HG02973 (cell line): ENCODE data around the gene AP3B2.
"Not testable (repeated sequence)": the region's sequence is repeated elsewhere in the genome, so short reads cannot be mapped to it uniquely, and the experiment has no call there.

Experiments
- ATAC-seq: cut with Tn5 transposase; IDR thresholded peaks from one replicate; pipeline ENCODE4 v1.9.1; 2021; ENCODE audit warnings: moderate library complexity; ENCODE audit not compliant: unreplicated experiment

Gene AP3B2

GRCh38 chr15:82649226-82649999 is 60.3 kb downstream of the AP3B2 start:
- ATAC-seq, result no peak

GRCh38 chr15:82648257-82649103 is 61.2 kb downstream of the AP3B2 start:
- no peak for ATAC-seq

GRCh38 chr15:82647835-82648256 is 61.8 kb downstream of the AP3B2 start:
- no peak for ATAC-seq

DNA sequence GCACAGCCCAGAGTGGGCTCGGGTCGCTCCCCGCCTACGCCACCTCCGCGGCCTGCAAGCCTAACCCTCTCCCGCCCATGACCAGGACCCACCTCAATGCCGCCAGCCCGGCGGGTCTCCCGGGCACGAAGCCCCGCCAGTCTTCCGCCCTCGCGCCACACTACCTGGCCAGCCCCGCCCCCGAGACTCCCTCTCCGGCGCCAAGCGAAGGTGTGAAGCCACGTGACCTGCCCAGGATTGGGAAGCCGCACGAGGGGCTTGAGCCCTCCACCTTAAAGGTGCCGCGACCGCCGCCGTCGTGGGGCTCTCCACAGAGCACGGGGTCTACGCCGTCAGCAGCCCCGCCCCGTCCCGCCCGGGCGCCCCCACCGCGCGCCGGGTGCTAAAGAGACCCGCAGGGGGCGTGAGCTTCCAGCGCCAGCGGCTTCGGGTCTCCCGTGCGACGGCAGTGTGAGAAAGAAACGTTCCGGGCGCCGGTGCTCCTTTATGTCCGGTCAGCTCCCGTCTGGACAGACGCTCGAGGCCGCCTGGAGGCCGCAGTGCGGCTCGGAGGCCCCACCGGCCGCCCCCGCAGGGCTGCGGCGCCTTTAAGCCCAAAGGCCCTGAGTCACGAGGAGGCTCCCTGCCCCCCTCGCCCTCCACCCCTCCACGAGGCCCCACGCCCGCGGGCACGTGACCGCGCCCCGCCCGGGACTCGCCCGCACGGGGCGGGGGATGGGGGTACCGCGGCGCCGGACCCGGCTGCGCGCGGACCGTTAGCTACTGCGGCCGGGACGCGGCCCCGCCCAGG is 62.4 kb downstream of the AP3B2 start, which contains the start of gene CPEB1:
Gene CPEB1, minus strand, starts transcription at position 319 of the 790 bp plus-strand sequence. CDS start 18,904 bp downstream, outside the sequence.
- ATAC-seq, result no peak

DNA sequence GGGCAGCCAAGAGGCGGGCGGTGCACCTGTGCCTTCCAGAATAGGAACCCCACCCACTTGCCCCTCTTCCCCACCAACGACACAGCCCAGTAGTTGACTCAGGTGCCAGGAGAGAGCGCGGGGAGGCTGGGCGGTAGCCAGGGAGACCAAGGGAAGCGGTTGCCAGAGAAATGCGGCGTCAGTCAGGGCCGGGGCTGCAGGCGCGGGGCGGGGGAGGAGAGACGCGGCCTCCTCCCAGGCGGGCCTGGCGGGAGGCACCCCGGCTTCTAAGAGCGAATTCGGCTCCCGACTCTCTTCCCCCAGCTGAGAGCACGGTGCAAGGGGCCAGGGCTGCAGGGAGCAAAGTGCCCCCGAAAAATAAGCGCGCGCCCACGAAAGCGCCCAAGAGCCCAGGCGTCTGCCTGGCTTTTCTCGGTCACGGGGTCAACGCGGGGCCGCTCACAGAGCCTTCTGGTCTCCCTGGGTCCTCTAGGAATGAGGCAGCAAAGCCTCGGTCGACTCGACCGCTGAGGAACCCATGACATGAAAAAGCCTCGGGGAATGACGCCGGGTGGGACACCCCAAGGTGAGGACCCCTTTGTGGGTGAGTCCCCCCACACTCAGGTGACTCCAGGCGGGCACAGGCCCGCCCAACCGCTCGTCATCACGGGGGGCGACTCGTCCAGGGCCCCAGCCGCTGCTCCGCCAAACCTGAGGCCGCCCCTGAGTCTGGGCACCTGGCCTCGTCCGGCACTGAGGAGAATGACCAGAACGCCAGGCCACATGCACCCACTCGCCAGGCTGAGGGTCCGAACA is 63.2 kb downstream of the AP3B2 start:
- ATAC-seq, result no peak

- not testable (repeated sequence) for ATAC-seq
Observed at GRCh38 chr15:82644967-82645852, 64.5 kb downstream of the AP3B2 start.

GRCh38 chr15:82643992-82644391 is 65.7 kb downstream of the AP3B2 start:
- ATAC-seq, result no peak

DNA sequence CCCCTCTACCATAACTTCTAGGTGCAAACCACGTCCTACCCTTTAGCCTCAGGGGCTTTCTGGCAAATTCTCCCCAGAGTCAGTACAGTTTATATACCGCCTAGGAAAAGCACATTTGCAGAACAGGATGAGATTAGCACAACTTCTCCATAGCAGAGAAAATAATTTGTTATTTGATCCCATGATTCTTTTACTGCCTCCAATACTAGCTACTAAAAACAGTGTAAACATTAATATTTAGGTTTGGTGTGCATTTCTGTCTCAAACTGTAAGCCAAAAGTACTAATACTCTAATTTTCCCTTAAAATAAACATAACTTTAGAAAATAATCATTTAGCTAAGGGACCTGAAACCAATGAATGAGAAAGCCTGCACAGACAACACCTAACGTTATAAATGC is 67.0 kb downstream of the AP3B2 start:
- no peak for ATAC-seq

GRCh38 chr15:82641129-82641798 is 68.4 kb downstream of the AP3B2 start:
- no peak for ATAC-seq

- no peak for ATAC-seq
Observed at GRCh38 chr15:82640672-82641071, 69.0 kb downstream of the AP3B2 start.

DNA sequence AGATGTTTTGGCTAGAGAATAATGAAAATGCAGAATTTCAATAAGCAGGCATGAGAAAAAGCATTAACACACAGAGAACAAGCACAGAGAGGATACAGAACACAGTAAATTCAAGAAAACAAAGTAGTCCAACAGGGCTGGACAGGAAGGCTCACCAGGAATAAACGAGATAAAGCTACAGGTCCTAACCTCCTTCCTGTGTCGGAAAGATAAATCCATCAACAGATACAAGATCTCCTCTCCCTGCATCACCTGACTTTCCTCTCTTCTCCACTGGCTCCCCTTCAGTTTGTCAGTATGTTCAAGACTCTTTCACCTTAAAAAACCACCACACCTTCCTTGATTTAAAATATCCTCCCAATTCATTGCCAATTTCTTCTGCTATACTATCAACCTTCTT is 73.9 kb downstream of the AP3B2 start:
- ATAC-seq, result no peak

- ATAC-seq, result no peak
Observed at GRCh38 chr15:82630033-82630432, 79.6 kb downstream of the AP3B2 start.

GRCh38 chr15:82625136-82625535 is 84.5 kb downstream of the AP3B2 start:
- no peak for ATAC-seq

DNA sequence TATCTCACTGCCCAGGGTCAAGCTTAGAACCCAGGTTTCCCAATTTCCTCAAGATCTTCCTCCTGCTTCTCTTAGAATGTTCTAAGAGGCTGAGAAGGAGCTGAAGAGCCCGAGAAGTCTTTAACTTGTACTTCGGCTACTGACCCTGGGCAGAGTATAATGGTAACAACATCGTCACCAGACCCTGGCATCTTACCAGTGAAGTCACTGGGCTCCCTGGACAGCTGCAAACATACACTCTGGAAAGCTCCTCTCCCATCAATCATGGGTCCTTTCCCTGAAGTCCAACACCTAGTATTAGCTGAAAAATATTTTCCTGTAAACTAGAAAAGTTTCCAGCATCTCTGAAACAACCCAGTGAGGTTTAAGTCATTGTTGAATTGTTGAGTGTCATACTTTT is 85.2 kb downstream of the AP3B2 start:
- no peak for ATAC-seq

- ATAC-seq, result no peak
Observed at GRCh38 chr15:82624008-82624407, 85.7 kb downstream of the AP3B2 start.

DNA sequence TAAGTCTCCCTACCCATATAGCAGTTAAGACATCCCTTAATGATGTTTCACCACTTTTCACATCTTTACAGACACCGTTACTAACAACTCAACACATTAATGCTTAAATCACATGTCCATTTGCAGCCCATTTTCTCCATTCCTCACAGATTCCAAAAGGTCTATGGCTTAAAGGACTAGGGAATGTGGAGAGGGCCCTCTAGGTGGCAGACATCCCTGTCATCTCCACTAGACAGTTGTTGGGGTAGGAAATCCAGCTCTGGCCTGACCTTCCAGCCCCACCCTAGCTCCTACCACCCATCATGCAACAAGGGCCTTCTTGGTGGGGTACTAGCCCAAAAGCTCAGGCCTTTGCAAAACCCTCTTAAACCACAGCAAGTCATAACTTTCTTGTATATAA is 87.7 kb downstream of the AP3B2 start:
- no peak for ATAC-seq

DNA sequence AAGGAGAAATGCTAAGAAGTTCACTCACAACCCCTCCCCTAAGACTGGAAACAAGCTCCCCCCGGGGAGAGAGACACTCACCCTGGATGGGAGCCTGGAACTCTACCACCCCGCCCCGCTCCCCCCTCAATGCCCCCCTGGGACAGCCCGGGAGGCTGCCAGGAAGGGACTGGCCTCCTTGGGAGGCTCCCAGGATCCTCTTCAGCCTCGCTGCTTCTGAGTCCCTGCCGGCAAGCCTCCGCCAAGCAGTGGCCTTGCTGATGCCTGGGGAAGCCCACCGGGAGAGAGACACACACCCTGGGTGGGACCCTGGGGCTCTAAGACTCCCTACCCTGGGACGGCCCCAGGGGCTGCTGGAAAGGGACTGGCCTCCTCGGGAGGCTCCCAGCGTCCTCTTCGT is 95.9 kb downstream of the AP3B2 start:
- ATAC-seq, result no peak

- ATAC-seq, result no peak
Observed at GRCh38 chr15:82611348-82611747, 98.3 kb downstream of the AP3B2 start.
